ENCODE measurements around the gene PGBD2. TPM values are rescaled to one million over a fixed set of nuclear protein-coding genes. Genes with fewer than 3 reads are reported as not detected.

The PGBD2 gene
- total RNA-seq (2022): 6.7 and 7.0 TPM in 2 replicates
- percentile 71 among the genes with signal in this experiment for Bru-seq, nascent RNA
- percentile 67 among the genes with signal in this experiment for BruChase-seq, experiment 1, labeled RNA remaining after a 2-hour chase
- BruChase-seq, experiment 2, labeled RNA remaining after a 6-hour chase: percentile 55 among the genes with signal in this experiment
- long read RNA-seq, transcript PGBD2-201 (3 exons, 2,136 nt): major isoform, 8 of 13 reads
- long read RNA-seq, partial matches to known transcripts: 3 of 13 reads
- long read RNA-seq, other reads (novel, unspliced or antisense): 2 of 13 reads

DNA sequence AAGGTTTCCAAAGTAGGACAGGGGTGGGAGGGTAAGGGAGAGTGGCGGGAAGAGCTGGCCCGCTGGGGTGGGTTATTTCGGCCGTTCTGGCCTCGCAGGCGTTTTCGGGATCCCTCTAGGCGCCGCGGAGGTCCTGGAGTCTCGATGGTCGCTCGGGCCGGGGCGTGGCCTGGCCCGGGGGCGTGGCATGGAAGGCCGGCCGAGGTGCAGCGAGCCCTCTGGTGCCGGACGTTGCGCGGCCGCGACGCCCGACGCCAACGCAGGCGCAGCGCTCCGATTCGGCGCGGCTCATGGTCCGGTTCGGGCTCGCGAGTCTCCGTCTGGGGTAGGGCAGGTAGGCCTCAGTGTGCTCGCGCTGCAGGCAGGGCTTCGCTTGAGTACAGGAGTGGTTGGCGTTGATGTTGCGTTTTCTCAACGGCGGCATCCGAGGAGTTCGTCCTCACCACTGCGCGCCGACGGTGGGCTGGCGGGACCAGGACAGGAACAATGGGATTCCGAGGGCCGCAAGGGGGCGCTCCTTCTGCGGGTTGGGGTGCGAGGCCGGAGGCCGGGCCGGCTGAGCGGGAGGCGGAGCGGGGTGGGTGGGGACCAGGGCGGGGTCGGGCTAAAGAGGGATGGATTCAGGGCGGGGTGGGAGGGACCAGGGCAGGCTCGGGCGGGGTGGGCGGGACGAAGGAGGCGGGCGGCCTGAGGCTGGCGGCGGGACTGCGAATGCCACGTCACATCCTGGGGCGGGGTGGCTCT is at the start of gene PGBD2:
Gene PGBD2 (plus strand): TSS at position 227 of the 744 bp plus-strand sequence. CDS start 7,628 bp downstream, outside the sequence.
- H3K36me3 ChIP-seq (ENCODE audit: control insufficient read depth, insufficient read depth, low read length): no peaks in the 10 kb centered on the region
- no peaks in the 10 kb centered on the region for H3K27me3 ChIP-seq (replicated peaks; ENCODE audit: control insufficient read depth, insufficient read depth, low read length)
- POLR2A ChIA-PET: interaction anchor here (0.5 to 1.7 kb wide), 6 partner anchors 14 to 80 kb away, joined by 3 to 10 read pairs (median 6); partner anchors contain the start of genes ZNF672 and ZNF692
- Mint-ChIP-seq H3K27ac (ENCODE audit: unreplicated experiment) (peak within 1 kb of the TSS; percentile 95), H3K4me3 (ENCODE audit: unreplicated experiment) (peak within 1 kb of the TSS; percentile 87), H3K36me3 (ENCODE audit: insufficient read depth, unreplicated experiment) (peaks cover 8% of the 10 kb centered on the region), H3K27me3 (ENCODE audit: insufficient read depth, unreplicated experiment) (no peaks in the 10 kb centered on the region), H3K4me1 (ENCODE audit: low read depth, unreplicated experiment) (peaks cover 17% of the 10 kb centered on the region), H3K9me3 (ENCODE audit: unreplicated experiment) (no peaks in the 10 kb centered on the region)
- TF ChIP-seq CTCF (IDR thresholded peaks at IDR 0.05; ENCODE audit: insufficient read depth in 1 of 2, low read depth in 1 of 2, low read length in 1 of 2, severe bottlenecking in 1 of 2, unreplicated experiment in 1 of 2): peak; percentile 74 to 87
- CTCF ChIA-PET: interaction anchor here (0.6 to 1.0 kb wide), 7 partner anchors 9 to 1583 kb away, joined by 3 to 6 read pairs (median 4); partner anchors contain the start of gene ZNF692
- intact Hi-C loops (cut with micrococcal nuclease; ENCODE audit: unreplicated experiment): loop anchor here (1.0 to 2.0 kb wide), 7 partner anchors 15 to 80 kb away; partner anchors contain the start of gene ZNF672
- peak within 1 kb of the TSS; percentile 100 for H3K4me3 ChIP-seq (ENCODE audit: low read depth, low read length)
- H3K9me3 ChIP-seq: no peaks in the 10 kb centered on the region
- peaks cover 9% of the 10 kb centered on the region for H3K4me1 ChIP-seq
- DNase-seq: peak; percentile 93 to 96
- BruUV-seq (replicated peaks): no TSS peak

DNA sequence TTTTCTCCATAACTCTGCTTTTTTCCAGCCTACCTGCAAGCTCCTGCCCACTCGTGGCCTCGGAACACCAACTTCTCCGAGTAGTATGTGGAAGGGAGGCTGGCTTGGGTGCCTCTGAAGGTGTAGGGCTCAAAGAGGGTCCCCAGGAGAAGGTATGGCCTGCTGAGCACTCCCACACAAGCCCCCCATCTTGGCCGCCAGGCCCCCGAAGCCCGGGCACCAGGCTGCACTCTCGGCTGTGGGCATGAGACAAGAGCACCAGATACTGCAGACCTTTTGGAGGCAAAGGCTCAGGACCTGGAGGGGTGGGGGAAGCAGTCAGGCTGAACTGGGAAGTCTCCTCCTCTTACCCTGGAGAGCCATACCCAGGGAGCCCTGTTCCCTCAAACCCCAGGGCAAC is 48.8 kb upstream of the PGBD2 start:
- no peaks in the 10 kb centered on the region for H3K27me3 Mint-ChIP-seq (ENCODE audit: insufficient read depth, unreplicated experiment)
- Histone ChIP-seq H3K36me3 (ENCODE audit: control insufficient read depth, insufficient read depth, low read length) (no peaks in the 10 kb centered on the region; the same call in 1 of the 2 replicates), H3K4me3 (ENCODE audit: low read depth, low read length) (peak overlapping the region; percentile 71), H3K9me3 (no peaks in the 10 kb centered on the region), H3K27me3 (replicated peaks; ENCODE audit: control insufficient read depth, insufficient read depth, low read length) (no peaks in the 10 kb centered on the region), H3K4me1 (peaks cover 13% of the 10 kb centered on the region)
- ChIA-PET CTCF (interaction anchor here (2.4 kb wide), 1 partner anchor 19 kb away, joined by 20 read pairs; the partner anchor contains the start of gene ZNF672), POLR2A (interaction anchor here (3.5 kb wide), 1 partner anchor 19 kb away, joined by 38 read pairs; the partner anchor contains the start of gene ZNF672)
- H3K36me3 Mint-ChIP-seq (ENCODE audit: insufficient read depth, unreplicated experiment): peaks cover 21% of the 10 kb centered on the region
- DNase-seq: no peak
- peak overlapping the region; percentile 87 for H3K27ac Mint-ChIP-seq (ENCODE audit: unreplicated experiment)
- H3K4me3 Mint-ChIP-seq (ENCODE audit: unreplicated experiment): peak overlapping the region; percentile 91
- intact Hi-C loops (cut with micrococcal nuclease; ENCODE audit: unreplicated experiment): no loop called here
- TSS peak; percentile 56 for BruUV-seq (replicated peaks)
- TF ChIP-seq CTCF (IDR thresholded peaks at IDR 0.05; ENCODE audit: insufficient read depth in 1 of 2, low read depth in 1 of 2, low read length in 1 of 2, severe bottlenecking in 1 of 2, unreplicated experiment in 1 of 2): no peak
- H3K4me1 Mint-ChIP-seq (ENCODE audit: low read depth, unreplicated experiment): peaks cover 9% of the 10 kb centered on the region
- H3K9me3 Mint-ChIP-seq (ENCODE audit: unreplicated experiment): no peaks in the 10 kb centered on the region

- POLR2A ChIA-PET: interaction anchor here (0.7 to 3.5 kb wide), 4 partner anchors 16 to 49 kb away, joined by 3 to 38 read pairs (median 10); partner anchors contain the start of genes PGBD2, SH3BP5L and ZNF672
- CTCF ChIA-PET: interaction anchor here (1.4 to 2.4 kb wide), 3 partner anchors 16 to 32 kb away, joined by 15 to 20 read pairs (median 19); partner anchors contain the start of genes SH3BP5L and ZNF672
- no peaks in the 10 kb centered on the region for H3K9me3 Mint-ChIP-seq (ENCODE audit: unreplicated experiment)
- H3K36me3 Mint-ChIP-seq (ENCODE audit: insufficient read depth, unreplicated experiment): peaks cover 21% of the 10 kb centered on the region
- Histone ChIP-seq H3K36me3 (ENCODE audit: control insufficient read depth, insufficient read depth, low read length) (no peaks in the 10 kb centered on the region; the same call in 1 of the 2 replicates), H3K4me1 (peaks cover 19% of the 10 kb centered on the region), H3K9me3 (no peaks in the 10 kb centered on the region), H3K4me3 (ENCODE audit: low read depth, low read length) (peak overlapping the region; percentile 71), H3K27me3 (replicated peaks; ENCODE audit: control insufficient read depth, insufficient read depth, low read length) (no peaks in the 10 kb centered on the region)
- DNase-seq: no peak
- peaks cover 9% of the 10 kb centered on the region for H3K4me1 Mint-ChIP-seq (ENCODE audit: low read depth, unreplicated experiment)
- peak overlapping the region; percentile 87 for H3K27ac Mint-ChIP-seq (ENCODE audit: unreplicated experiment)
- no peaks in the 10 kb centered on the region for H3K27me3 Mint-ChIP-seq (ENCODE audit: insufficient read depth, unreplicated experiment)
- intact Hi-C loops (cut with micrococcal nuclease; ENCODE audit: unreplicated experiment): loop anchor here (1.0 kb wide), 4 partner anchors 16 to 49 kb away; partner anchors contain the start of genes PGBD2 and ZNF672
- TF ChIP-seq CTCF (IDR thresholded peaks at IDR 0.05; ENCODE audit: insufficient read depth in 1 of 2, low read depth in 1 of 2, low read length in 1 of 2, severe bottlenecking in 1 of 2, unreplicated experiment in 1 of 2): no peak
- BruUV-seq (replicated peaks): no TSS peak
- peak overlapping the region; percentile 91 for H3K4me3 Mint-ChIP-seq (ENCODE audit: unreplicated experiment)
Measured at GRCh38 chr1:248857749-248858095, 48.3 kb upstream of the PGBD2 start.
